WTC11 (cell line): ENCODE results near the gene APOO. TPM values are rescaled to one million over a fixed set of nuclear protein-coding genes. Genes with fewer than 3 reads are reported as not detected.

Experiments
- ATAC-seq: fragments of 200-7000 bp; cut with Tn5 transposase; 2 replicates; pipeline ENCODE4 v1.10.0; 2021; ENCODE audit warnings: mild to moderate bottlenecking, moderate library complexity
- CTCF ChIA-PET: fragments of 300-600 bp; sonication (Branson Sonifier 250); formaldehyde crosslinking; loops from one replicate; lab custom pipeline; 2021; ENCODE audit warnings: antibody characterized with exemption; lab: Charles Lee
- POLR2A ChIA-PET: fragments of 350-600 bp; sonication (Branson Sonifier 250); formaldehyde crosslinking; loops from one replicate; lab custom pipeline; 2021; ENCODE audit warnings: antibody characterized with exemption; lab: Charles Lee
- DNase-seq: peaks from one replicate; pipeline ENCODE4 v3.0.0; 2021; ENCODE audit warnings: low spot score
- H3K27ac Mint-ChIP-seq: 2 replicates; pipeline ENCODE4 v1.8.0; 2021; ENCODE audit warnings: mixed read lengths
- H3K27me3 Mint-ChIP-seq: 2 replicates; pipeline ENCODE4 v1.8.0; 2021; ENCODE audit warnings: low read depth, mild to moderate bottlenecking, moderate library complexity, mixed read lengths
- H3K36me3 Mint-ChIP-seq: 2 replicates; pipeline ENCODE4 v1.8.0; 2021; ENCODE audit warnings: mixed read lengths
- H3K4me1 Mint-ChIP-seq: 2 replicates; pipeline ENCODE4 v1.8.0; 2022; ENCODE audit warnings: mixed read lengths
- H3K4me3 Mint-ChIP-seq: 2 replicates; pipeline ENCODE4 v1.8.0; 2021; ENCODE audit warnings: mild to moderate bottlenecking, moderate library complexity, mixed read lengths
- H3K9me3 Mint-ChIP-seq: 2 replicates; pipeline ENCODE4 v1.8.0; 2021; ENCODE audit warnings: mixed read lengths
- JUN ChIP-seq: sonication (generic); formaldehyde crosslinking; IDR thresholded peaks from 2 replicates; pipeline ENCODE4 v1.8.0; 2023; ENCODE audit warnings: mild to moderate bottlenecking, missing genetic modification reagents
- MYBL2 ChIP-seq: sonication (generic); formaldehyde crosslinking; IDR thresholded peaks from 2 replicates; pipeline ENCODE4 v1.8.1; 2023; ENCODE audit warnings: mild to moderate bottlenecking, moderate library complexity, missing genetic modification reagents
- ZNF416 ChIP-seq: fragments of 250-450 bp; sonication (Bioruptor Pico); IDR thresholded peaks from 2 replicates; pipeline ENCODE4 v1.9.0; 2021; ENCODE audit warnings: mild to moderate bottlenecking, inconsistent platforms
- ZNF423 ChIP-seq: fragments of 250-450 bp; sonication (Bioruptor Pico); IDR thresholded peaks from 2 replicates; pipeline ENCODE4 v2.1.2; 2022; ENCODE audit warnings: mild to moderate bottlenecking, moderate library complexity
- total RNA-seq: library from RNA; stranded (reverse); gene quantifications from 3 replicates; pipeline ENCODE4 v1.2.3, GENCODE V29; 2021
- TF ChIP-seq, protein P1 (sequence below): sonication (generic); formaldehyde crosslinking; IDR thresholded peaks from 2 replicates; pipeline ENCODE4 v1.8.0; 2023; ENCODE audit warnings: missing genetic modification reagents
- TF ChIP-seq, protein P2 (sequence below): fragments of 250-450 bp; sonication (Bioruptor Pico); conservative IDR thresholded peaks from 2 replicates; pipeline ENCODE4 v1.9.0; 2021; ENCODE audit warnings: mild to moderate bottlenecking
- TF ChIP-seq, protein P3 (sequence below): fragments of 250-450 bp; sonication (Bioruptor Pico); IDR thresholded peaks from 2 replicates; pipeline ENCODE4 v1.8.0; 2021; ENCODE audit warnings: mild to moderate bottlenecking
- TF ChIP-seq, protein P4 (sequence below): sonication (generic); formaldehyde crosslinking; IDR thresholded peaks from 2 replicates; pipeline ENCODE4 v1.8.1; 2023; ENCODE audit warnings: mild to moderate bottlenecking, missing genetic modification reagents
- TF ChIP-seq, protein P5 (sequence below): sonication (generic); formaldehyde crosslinking; IDR thresholded peaks from 2 replicates; pipeline ENCODE4 v1.8.1; 2022; ENCODE audit warnings: missing genetic modification reagents, borderline replicate concordance
- TF ChIP-seq, protein P6 (sequence below): sonication (generic); formaldehyde crosslinking; IDR thresholded peaks from 2 replicates; pipeline ENCODE4 v1.8.1; 2022; ENCODE audit warnings: mild to moderate bottlenecking, moderate library complexity, missing genetic modification reagents
- TF ChIP-seq, protein P7 (sequence below): sonication (generic); formaldehyde crosslinking; IDR thresholded peaks from 2 replicates; pipeline ENCODE4 v1.8.1; 2023; ENCODE audit warnings: mild to moderate bottlenecking, missing genetic modification reagents, moderate library complexity

Gene APOO
- total RNA-seq, 1 experiment from 2014 or later, result 55.5 TPM

DNA sequence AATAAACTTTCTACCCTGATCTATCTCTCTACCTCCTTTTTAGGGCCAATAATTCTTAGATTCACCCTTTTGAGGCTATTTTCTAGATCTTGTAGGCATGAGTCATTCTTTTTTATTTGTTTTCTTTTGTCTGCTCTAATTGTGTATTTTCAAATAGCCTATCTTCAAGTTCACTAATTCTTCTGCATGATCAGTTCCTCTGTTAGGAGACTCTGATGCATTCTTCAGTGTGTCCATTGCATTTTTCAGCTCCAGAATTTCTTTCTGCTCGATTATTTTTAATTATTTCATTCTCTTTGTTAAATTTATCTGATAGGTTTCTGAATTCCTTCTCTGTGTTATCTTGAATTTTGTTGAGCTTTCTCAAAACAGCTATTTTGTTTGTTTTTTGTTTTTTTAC is 11.4 kb upstream of the APOO start:
- CTCF ChIA-PET, result interaction anchor here (1.1 kb wide), 1 partner anchor 135 kb away, joined by 7 read pairs; no protein-coding TSS in a partner anchor
- Mint-ChIP-seq H3K27ac (no peak overlapping the region), H3K36me3 (no peaks in the 10 kb centered on the region), H3K27me3 (no peaks in the 10 kb centered on the region), H3K4me1 (0 out of 2 replicates have a peak, but pooled peaks cover 4% of the 10 kb centered on the region), H3K9me3 (no peaks in the 10 kb centered on the region), H3K4me3 (no peak overlapping the region)
- TF ChIP-seq, protein P1, sequence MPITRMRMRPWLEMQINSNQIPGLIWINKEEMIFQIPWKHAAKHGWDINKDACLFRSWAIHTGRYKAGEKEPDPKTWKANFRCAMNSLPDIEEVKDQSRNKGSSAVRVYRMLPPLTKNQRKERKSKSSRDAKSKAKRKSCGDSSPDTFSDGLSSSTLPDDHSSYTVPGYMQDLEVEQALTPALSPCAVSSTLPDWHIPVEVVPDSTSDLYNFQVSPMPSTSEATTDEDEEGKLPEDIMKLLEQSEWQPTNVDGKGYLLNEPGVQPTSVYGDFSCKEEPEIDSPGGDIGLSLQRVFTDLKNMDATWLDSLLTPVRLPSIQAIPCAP (CRISPR knock-in tag), result no peak
- TF ChIP-seq ZNF423 (CRISPR knock-in tag), result no peak
- TF ChIP-seq, protein P2, sequence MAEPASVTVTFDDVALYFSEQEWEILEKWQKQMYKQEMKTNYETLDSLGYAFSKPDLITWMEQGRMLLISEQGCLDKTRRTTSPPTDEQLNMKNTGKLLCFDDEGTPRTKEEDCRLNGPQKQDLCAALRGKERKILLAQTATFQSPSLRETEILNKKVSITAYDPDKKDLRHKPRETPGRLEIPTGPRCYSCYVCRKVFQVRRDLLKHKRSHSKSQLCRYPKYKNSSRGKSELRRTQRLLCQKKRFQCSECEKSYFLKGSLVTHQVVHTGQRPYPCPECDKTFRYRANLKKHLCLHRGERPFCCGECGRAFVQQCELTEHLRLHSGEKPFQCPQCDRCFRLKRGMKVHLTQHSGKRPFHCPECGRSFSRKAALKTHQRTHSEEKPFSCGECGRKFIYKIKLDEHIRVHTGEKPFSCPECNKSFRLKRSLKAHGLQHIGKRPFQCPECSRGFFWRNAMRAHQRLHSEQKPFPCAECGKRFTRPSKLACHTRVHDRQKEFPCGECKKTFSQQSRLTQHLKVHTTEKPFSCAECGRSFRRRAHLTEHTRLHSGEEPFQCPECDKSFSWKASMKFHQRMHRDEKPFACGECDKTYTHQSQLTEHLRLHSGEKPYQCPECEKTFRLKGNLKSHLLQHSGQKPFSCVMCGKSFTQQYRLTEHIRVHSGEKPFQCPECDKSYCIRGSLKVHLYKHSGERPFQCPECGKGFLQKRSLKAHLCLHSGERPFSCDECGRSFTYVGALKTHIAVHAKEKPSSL (CRISPR knock-in tag), result no peak
- no peak for TF ChIP-seq ZNF416 (CRISPR knock-in tag)
- POLR2A ChIA-PET, result no interaction called here
- ATAC-seq (no peak), DNase-seq (no peak)

DNA sequence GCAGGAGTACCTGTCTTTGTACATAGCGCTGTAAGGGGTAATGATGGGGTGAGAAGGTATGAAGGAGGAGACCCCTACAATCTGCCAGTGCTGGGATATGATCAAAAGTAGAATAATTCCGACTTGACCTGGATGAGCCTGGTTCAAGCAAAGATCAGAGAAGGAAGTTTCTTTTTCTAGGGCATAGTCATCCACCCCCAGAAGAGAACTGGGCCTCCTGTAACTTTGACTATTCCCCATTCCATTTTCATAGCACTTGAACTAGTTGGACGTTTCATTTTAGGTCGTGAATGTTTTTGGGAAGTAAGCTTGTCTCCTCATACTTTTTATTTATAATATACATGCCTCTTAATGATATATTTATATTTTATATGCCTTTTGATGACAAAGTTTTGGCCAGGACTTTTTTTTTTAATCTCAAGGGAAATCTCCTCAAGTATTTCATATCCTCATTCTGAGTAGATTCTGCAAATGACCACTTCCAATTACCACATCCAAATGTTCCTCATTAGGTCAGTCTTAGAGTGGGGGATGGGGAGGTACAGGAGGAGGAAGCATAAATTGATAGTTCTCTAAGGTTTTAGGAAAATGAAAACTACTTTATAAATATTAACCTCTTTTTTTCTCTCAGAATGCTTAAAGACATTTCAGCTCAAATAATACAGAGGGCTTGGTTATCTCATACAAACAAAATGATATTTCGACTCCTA is 3.5 kb upstream of the APOO start:
- Mint-ChIP-seq H3K4me1 (peaks cover 8% of the 10 kb centered on the region), H3K36me3 (no peaks in the 10 kb centered on the region), H3K27ac (no peak overlapping the region), H3K4me3 (no peak overlapping the region), H3K9me3 (no peaks in the 10 kb centered on the region), H3K27me3 (no peaks in the 10 kb centered on the region)
- POLR2A ChIA-PET, result no interaction called here
- no peak for ATAC-seq
- no peak for DNase-seq
- CTCF ChIA-PET, result interaction anchor here (0.7 to 1.7 kb wide), 3 partner anchors 9 to 154 kb away, joined by 3 to 6 read pairs (median 4); partner anchors contain the start of gene EIF2S3
- TF ChIP-seq, protein P3, sequence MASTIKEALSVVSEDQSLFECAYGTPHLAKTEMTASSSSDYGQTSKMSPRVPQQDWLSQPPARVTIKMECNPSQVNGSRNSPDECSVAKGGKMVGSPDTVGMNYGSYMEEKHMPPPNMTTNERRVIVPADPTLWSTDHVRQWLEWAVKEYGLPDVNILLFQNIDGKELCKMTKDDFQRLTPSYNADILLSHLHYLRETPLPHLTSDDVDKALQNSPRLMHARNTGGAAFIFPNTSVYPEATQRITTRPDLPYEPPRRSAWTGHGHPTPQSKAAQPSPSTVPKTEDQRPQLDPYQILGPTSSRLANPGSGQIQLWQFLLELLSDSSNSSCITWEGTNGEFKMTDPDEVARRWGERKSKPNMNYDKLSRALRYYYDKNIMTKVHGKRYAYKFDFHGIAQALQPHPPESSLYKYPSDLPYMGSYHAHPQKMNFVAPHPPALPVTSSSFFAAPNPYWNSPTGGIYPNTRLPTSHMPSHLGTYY (CRISPR knock-in tag), result no peak
- TF ChIP-seq, protein P4, sequence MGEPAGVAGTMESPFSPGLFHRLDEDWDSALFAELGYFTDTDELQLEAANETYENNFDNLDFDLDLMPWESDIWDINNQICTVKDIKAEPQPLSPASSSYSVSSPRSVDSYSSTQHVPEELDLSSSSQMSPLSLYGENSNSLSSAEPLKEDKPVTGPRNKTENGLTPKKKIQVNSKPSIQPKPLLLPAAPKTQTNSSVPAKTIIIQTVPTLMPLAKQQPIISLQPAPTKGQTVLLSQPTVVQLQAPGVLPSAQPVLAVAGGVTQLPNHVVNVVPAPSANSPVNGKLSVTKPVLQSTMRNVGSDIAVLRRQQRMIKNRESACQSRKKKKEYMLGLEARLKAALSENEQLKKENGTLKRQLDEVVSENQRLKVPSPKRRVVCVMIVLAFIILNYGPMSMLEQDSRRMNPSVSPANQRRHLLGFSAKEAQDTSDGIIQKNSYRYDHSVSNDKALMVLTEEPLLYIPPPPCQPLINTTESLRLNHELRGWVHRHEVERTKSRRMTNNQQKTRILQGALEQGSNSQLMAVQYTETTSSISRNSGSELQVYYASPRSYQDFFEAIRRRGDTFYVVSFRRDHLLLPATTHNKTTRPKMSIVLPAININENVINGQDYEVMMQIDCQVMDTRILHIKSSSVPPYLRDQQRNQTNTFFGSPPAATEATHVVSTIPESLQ (CRISPR knock-in tag), result no peak
- no peak for TF ChIP-seq MYBL2 (CRISPR knock-in tag)
- TF ChIP-seq, protein P5, sequence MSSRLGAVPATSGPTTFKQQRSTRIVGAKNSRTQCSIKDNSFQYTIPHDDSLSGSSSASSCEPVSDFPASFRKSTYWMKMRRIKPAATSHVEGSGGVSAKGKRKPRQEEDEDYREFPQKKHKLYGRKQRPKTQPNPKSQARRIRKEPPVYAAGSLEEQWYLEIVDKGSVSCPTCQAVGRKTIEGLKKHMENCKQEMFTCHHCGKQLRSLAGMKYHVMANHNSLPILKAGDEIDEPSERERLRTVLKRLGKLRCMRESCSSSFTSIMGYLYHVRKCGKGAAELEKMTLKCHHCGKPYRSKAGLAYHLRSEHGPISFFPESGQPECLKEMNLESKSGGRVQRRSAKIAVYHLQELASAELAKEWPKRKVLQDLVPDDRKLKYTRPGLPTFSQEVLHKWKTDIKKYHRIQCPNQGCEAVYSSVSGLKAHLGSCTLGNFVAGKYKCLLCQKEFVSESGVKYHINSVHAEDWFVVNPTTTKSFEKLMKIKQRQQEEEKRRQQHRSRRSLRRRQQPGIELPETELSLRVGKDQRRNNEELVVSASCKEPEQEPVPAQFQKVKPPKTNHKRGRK (CRISPR knock-in tag), result no peak
- TF ChIP-seq, protein P6, sequence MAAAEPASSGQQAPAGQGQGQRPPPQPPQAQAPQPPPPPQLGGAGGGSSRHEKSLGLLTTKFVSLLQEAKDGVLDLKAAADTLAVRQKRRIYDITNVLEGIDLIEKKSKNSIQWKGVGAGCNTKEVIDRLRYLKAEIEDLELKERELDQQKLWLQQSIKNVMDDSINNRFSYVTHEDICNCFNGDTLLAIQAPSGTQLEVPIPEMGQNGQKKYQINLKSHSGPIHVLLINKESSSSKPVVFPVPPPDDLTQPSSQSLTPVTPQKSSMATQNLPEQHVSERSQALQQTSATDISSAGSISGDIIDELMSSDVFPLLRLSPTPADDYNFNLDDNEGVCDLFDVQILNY (CRISPR knock-in tag), result no peak
- TF ChIP-seq, protein P7, sequence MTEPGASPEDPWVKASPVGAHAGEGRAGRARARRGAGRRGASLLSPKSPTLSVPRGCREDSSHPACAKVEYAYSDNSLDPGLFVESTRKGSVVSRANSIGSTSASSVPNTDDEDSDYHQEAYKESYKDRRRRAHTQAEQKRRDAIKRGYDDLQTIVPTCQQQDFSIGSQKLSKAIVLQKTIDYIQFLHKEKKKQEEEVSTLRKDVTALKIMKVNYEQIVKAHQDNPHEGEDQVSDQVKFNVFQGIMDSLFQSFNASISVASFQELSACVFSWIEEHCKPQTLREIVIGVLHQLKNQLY (CRISPR knock-in tag), result no peak
- TF ChIP-seq JUN (CRISPR knock-in tag), result no peak
